ENCODE measurements around the gene CACNG5. TPM values are rescaled to one million over a fixed set of nuclear protein-coding genes. Genes with fewer than 3 reads are reported as not detected.

Gene CACNG5
- 1 to 10 TPM; 2.9 to 3.5 (median 3.0) TPM for polyA plus RNA-seq (ENCODE audit: insufficient read length in 4 of 4)

- peak in 1 of 4 donors; percentile 16 for DNase-seq (ENCODE audit: low read depth in 4 of 4, low spot score in 3 of 4)
Observed at GRCh38 chr17:66834919-66835454, at the start of gene CACNG5. Gene CACNG5 (plus strand): TSS chr17:66835117. CDS start chr17:66877333, 42,216 bp downstream.

GRCh38 chr17:66786107-66786506 is 48.8 kb upstream of the CACNG5 start:
- no peak for DNase-seq (ENCODE audit: low read depth in 4 of 4, low spot score in 3 of 4)

GRCh38 chr17:66787914-66788313 is 47.0 kb upstream of the CACNG5 start:
- no peak for DNase-seq (ENCODE audit: low read depth in 4 of 4, low spot score in 3 of 4)

GRCh38 chr17:66789093-66789492 is 45.8 kb upstream of the CACNG5 start:
- no peak for DNase-seq (ENCODE audit: low read depth in 4 of 4, low spot score in 3 of 4)

- no peak for DNase-seq (ENCODE audit: low read depth in 4 of 4, low spot score in 3 of 4)
Observed at GRCh38 chr17:66789961-66790437, 44.9 kb upstream of the CACNG5 start.

DNA sequence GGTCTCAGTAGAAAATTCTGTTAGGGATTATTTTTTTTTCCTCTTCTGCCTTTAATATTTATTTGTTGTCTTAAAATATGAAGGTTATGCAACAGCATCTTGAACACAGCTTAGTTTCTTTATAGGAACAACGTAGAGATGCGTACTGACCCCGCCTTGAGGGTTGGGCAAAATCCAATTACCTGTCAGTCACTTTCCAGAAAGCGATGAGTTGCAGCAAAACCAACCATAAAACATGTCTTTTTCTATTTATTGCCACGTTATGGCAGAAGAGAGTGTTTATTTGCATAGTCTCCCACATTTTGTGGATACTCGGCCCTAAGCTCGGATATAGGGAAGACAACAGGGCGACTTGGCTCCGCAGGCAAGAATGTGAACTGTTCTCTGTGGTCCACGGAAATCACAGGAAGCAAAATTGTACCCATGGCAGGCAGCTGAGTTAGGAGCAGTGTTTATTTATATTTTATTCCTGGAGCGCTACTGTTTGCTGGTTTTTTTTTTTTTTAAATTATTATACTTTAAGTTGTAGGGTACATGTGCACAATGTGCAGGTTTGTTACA is 44.3 kb upstream of the CACNG5 start:
- DNase-seq (ENCODE audit: low read depth in 4 of 4, low spot score in 3 of 4) = no peak

- no peak for DNase-seq (ENCODE audit: low read depth in 4 of 4, low spot score in 3 of 4)
Observed at GRCh38 chr17:66791347-66791746, 43.6 kb upstream of the CACNG5 start.

DNA sequence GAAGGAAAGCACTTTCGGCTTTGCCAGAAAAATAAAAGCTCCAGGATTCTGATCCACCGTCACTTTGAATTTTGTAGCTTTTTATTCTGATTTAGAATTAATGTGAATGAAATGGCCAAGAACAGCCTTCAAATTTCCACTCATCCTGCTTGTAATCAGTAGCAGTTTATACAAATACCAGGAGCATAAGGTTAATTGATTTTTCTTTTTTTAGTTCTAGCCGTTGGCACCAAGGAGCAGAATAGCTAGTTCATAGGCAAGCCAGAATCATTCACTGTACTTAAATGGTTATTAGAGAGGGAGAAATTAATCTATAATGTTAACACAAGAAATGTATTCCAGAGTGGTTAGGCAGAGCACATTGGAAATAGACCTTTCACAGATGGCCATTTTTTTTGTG is 41.1 kb upstream of the CACNG5 start:
- DNase-seq (ENCODE audit: low read depth in 4 of 4, low spot score in 3 of 4) = no peak

GRCh38 chr17:66795486-66795885 is 39.4 kb upstream of the CACNG5 start:
- DNase-seq (ENCODE audit: low read depth in 4 of 4, low spot score in 3 of 4) = no peak

- DNase-seq (ENCODE audit: low read depth in 4 of 4, low spot score in 3 of 4) = no peak
Observed at GRCh38 chr17:66799849-66800537, 34.9 kb upstream of the CACNG5 start.

DNA sequence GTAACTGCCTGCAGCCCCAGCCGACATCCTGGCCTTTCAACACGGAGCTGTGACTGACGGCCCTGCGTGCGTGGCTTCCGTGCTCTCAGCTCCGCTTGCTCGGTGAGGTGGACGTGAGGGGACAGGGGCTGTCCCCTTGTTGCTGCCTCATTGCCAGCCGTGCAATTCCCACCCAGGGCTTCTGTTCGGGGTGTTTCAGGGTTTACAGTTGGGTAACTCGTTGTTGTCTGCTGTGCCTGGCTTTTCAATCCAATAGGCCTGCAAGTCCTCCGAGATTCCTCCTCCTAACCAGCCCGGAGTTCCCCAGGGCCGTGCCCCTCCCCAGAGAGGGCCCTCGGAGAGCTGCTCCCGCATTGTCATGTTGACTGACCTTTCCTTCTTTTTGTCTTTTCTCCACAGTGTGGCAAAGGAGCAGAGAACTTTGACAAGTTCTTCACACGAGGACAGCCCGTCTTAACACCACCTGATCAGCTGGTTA is 31.4 kb upstream of the CACNG5 start:
- no peak for DNase-seq (ENCODE audit: low read depth in 4 of 4, low spot score in 3 of 4)

- no peak for DNase-seq (ENCODE audit: low read depth in 4 of 4, low spot score in 3 of 4)
Observed at GRCh38 chr17:66805567-66805966, 29.4 kb upstream of the CACNG5 start.

DNA sequence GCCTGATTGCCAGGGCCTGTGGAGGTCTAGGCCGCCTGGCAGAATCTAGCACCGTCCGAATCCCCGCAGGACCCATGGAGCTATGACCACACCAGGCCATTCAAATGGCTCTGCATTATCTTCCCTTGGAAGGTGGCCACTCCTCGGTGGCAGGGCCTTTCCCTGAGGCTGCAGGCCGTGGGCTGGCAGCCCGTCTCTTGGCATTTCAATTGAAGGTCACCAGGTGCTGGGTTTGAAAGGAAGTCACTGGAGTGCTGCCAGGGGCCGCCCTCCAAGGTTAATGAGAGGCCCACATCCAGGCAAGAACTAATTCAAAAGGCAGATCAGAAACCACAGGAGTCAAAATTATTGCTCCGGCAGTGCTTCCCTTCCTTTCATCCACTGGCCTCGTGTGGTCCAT is 27.7 kb upstream of the CACNG5 start:
- no peak for DNase-seq (ENCODE audit: low read depth in 4 of 4, low spot score in 3 of 4)

GRCh38 chr17:66809408-66809807 is 25.5 kb upstream of the CACNG5 start:
- no peak for DNase-seq (ENCODE audit: low read depth in 4 of 4, low spot score in 3 of 4)

GRCh38 chr17:66810951-66811682 is 23.8 kb upstream of the CACNG5 start:
- DNase-seq (ENCODE audit: low read depth in 4 of 4, low spot score in 3 of 4) = no peak

DNA sequence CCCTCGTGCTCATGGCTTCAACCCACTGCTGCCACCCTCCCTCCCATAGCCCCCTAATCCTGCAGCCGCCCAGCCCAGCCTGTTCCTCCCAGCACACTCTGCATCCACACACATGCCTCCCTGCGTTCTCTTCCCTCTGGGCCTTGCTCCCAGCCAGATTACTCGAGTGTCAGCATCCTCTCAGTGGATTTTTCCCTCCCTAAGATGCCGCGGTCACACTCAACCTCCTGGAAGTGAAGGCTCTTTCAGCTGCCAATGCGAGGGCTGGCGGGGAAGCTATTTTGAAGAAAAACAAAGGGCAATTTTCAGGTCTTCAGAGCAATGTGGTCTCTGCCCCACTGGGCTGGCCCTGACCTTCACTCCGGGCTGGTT is 23.2 kb upstream of the CACNG5 start:
- DNase-seq (ENCODE audit: low read depth in 4 of 4, low spot score in 3 of 4) = no peak

- DNase-seq (ENCODE audit: low read depth in 4 of 4, low spot score in 3 of 4) = no peak
Observed at GRCh38 chr17:66812571-66812970, 22.3 kb upstream of the CACNG5 start.

DNA sequence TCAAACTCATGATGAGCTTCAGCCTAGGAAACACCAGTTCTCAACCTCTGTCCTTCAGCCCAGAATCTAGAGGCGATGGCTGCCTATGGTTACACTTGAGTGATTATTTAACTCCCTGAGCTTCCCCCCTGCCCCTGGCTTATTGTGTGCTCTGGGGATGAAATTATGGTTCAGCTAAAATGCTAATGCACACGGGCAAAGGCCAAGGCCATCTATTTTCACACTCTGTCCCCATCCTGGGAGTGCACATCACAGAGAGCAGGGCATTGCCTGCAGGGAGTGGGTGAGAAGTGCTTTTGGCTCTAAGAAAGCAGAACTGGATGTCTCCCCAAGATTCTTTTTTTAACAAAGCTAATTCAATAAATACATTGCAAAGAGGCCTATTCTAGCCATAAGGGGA is 21.6 kb upstream of the CACNG5 start:
- no peak for DNase-seq (ENCODE audit: low read depth in 4 of 4, low spot score in 3 of 4)

DNA sequence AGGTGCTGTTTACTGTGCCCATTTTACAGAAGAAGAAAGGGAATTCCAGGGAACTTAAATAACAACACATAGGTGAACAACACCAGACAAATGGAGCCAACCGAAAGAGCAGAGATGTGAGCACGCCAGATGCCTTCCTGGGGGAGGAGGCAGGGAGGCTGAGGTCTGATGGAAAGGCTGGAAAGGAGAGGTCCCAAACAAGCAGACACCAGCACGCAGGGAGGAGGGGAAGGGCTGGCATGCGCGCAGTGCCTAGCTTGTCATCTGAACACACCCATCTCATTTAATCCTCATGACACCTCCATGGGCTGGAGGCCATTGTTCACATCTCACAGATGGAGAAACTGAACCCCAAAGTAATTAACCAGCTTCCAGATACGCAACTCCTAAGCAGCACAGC is 20.9 kb upstream of the CACNG5 start:
- DNase-seq (ENCODE audit: low read depth in 4 of 4, low spot score in 3 of 4) = no peak

DNA sequence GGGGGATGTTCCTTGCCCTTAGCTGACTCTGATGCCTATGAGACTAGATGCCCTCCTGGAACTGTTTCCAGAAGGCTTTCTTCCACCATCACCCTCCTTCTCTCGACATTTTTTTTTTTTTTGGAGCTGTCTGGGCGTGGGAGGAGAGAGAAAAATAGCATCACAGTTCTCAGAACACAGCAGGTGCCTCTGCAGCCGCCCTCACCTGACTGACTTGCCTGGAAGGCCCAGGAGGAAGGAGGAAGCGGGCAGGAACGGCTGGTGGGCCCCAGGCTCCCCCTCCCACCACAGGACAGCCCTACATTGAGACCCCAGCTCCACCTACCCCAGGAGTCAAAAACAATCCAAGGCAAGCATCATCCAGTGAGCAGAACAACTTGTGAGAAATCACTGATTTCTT is 20.3 kb upstream of the CACNG5 start:
- DNase-seq (ENCODE audit: low read depth in 4 of 4, low spot score in 3 of 4) = no peak

GRCh38 chr17:66817750-66818149 is 17.2 kb upstream of the CACNG5 start:
- DNase-seq (ENCODE audit: low read depth in 4 of 4, low spot score in 3 of 4) = no peak

Data from right renal pelvis (tissue), 4 donors.